HG02981 (cell line): ENCODE data around the gene VAMP5.
"Not testable (repeated sequence)": the region's sequence is repeated elsewhere in the genome, so short reads cannot be mapped to it uniquely, and the experiment has no call there.

Experiments used
- ATAC-seq: cut with Tn5 transposase; IDR thresholded peaks from one replicate; pipeline ENCODE4 v1.9.1; 2021; ENCODE audit warnings: mild to moderate bottlenecking, moderate library complexity; ENCODE audit not compliant: unreplicated experiment

The VAMP5 gene

GRCh38 chr2:85582492-85582891 is 1.7 kb upstream of the VAMP5 start:
- ATAC-seq, result no peak

GRCh38 chr2:85583667-85584353 is 421 bp upstream of the VAMP5 start:
- peak; percentile 40 for ATAC-seq

- ATAC-seq, result peak; percentile 46
Observed at GRCh38 chr2:85584857-85585780, 888 bp downstream of the VAMP5 start.

GRCh38 chr2:85585781-85586105 is 1.5 kb downstream of the VAMP5 start:
- no peak for ATAC-seq

- no peak for ATAC-seq
Observed at GRCh38 chr2:85588236-85588635, 4.0 kb downstream of the VAMP5 start.

GRCh38 chr2:85588645-85589044 is 4.4 kb downstream of the VAMP5 start:
- ATAC-seq, result no peak

GRCh38 chr2:85589181-85589580 is 5.0 kb downstream of the VAMP5 start:
- no peak for ATAC-seq

- no peak for ATAC-seq
Observed at GRCh38 chr2:85589982-85590791, 6.0 kb downstream of the VAMP5 start.

- no peak for ATAC-seq
Observed at GRCh38 chr2:85590950-85591349, 6.7 kb downstream of the VAMP5 start.

GRCh38 chr2:85591563-85591962 is 7.3 kb downstream of the VAMP5 start:
- ATAC-seq, result no peak

- ATAC-seq, result not testable (repeated sequence)
Observed at GRCh38 chr2:85592299-85592698, 8.1 kb downstream of the VAMP5 start.

GRCh38 chr2:85593023-85593422 is 8.8 kb downstream of the VAMP5 start:
- ATAC-seq, result no peak

- no peak for ATAC-seq
Observed at GRCh38 chr2:85594715-85595300, 10.6 kb downstream of the VAMP5 start.

- ATAC-seq, result peak; percentile 99
Observed at GRCh38 chr2:85595301-85596025, 11.2 kb downstream of the VAMP5 start, which contains the start of gene RNF181. Gene RNF181, plus strand, starts transcription at chr2:85595745. Its CDS starts 19 bp downstream, at chr2:85595764.

GRCh38 chr2:85596026-85596333 is 11.7 kb downstream of the VAMP5 start:
- ATAC-seq, result no peak

GRCh38 chr2:85596486-85597143 is 12.4 kb downstream of the VAMP5 start:
- no peak for ATAC-seq

GRCh38 chr2:85597241-85597640 is 13.0 kb downstream of the VAMP5 start:
- ATAC-seq, result no peak

- ATAC-seq, result no peak
Observed at GRCh38 chr2:85598594-85599340, 14.5 kb downstream of the VAMP5 start.
